HG02981 (cell line): ENCODE measurements around the gene DIAPH2.

Experiments
- ATAC-seq: cut with Tn5 transposase; IDR thresholded peaks from one replicate; pipeline ENCODE4 v1.9.1; 2021; ENCODE audit warnings: mild to moderate bottlenecking, moderate library complexity; ENCODE audit not compliant: unreplicated experiment

Gene DIAPH2

GRCh38 chrX:96929036-96929435 is 244.4 kb downstream of the DIAPH2 start:
- no peak for ATAC-seq

- ATAC-seq = no peak
These were observed 273.1 kb downstream of the DIAPH2 start for GRCh38 chrX:96957718-96958117.

GRCh38 chrX:96971812-96972211 is 287.2 kb downstream of the DIAPH2 start:
- ATAC-seq = no peak

- no peak for ATAC-seq
These were observed 294.3 kb downstream of the DIAPH2 start for GRCh38 chrX:96978906-96979305.

- no peak for ATAC-seq
These were observed 295.1 kb downstream of the DIAPH2 start for GRCh38 chrX:96979766-96980165.

GRCh38 chrX:96982161-96982560 is 297.5 kb downstream of the DIAPH2 start:
- no peak for ATAC-seq

- ATAC-seq = no peak
These were observed 299.9 kb downstream of the DIAPH2 start for GRCh38 chrX:96984538-96984937.

GRCh38 chrX:96985046-96985445 is 300.4 kb downstream of the DIAPH2 start:
- no peak for ATAC-seq

- no peak for ATAC-seq
These were observed 302.6 kb downstream of the DIAPH2 start for GRCh38 chrX:96987228-96987627.

GRCh38 chrX:96989830-96990571 is 305.4 kb downstream of the DIAPH2 start:
- no peak for ATAC-seq

GRCh38 chrX:96994093-96994492 is 309.5 kb downstream of the DIAPH2 start:
- no peak for ATAC-seq

- no peak for ATAC-seq
These were observed 312.6 kb downstream of the DIAPH2 start for GRCh38 chrX:96997196-96997595.

- ATAC-seq = no peak
These were observed 316.2 kb downstream of the DIAPH2 start for GRCh38 chrX:97000682-97001368.

GRCh38 chrX:97006167-97006566 is 321.5 kb downstream of the DIAPH2 start:
- ATAC-seq = no peak

- no peak for ATAC-seq
These were observed 324.7 kb downstream of the DIAPH2 start for GRCh38 chrX:97009391-97009790.

GRCh38 chrX:97011540-97011939 is 326.9 kb downstream of the DIAPH2 start:
- ATAC-seq = no peak

GRCh38 chrX:97016106-97016505 is 331.5 kb downstream of the DIAPH2 start:
- ATAC-seq = no peak

- ATAC-seq = no peak
These were observed 337.0 kb downstream of the DIAPH2 start for GRCh38 chrX:97021680-97022079.

- no peak for ATAC-seq
These were observed 341.8 kb downstream of the DIAPH2 start for GRCh38 chrX:97026406-97026805.

GRCh38 chrX:97027384-97027922 is 342.8 kb downstream of the DIAPH2 start:
- no peak for ATAC-seq

GRCh38 chrX:97030463-97030862 is 345.8 kb downstream of the DIAPH2 start:
- no peak for ATAC-seq

- no peak for ATAC-seq
These were observed 346.3 kb downstream of the DIAPH2 start for GRCh38 chrX:97030947-97031346.
